PC-3 (cell line): Measurements from ENCODE around the gene MACROD2. TPM values are rescaled to one million over a fixed set of nuclear protein-coding genes. Genes with fewer than 3 reads are reported as not detected.

ENCODE experiments used
- ATAC-seq: fragments of 200-7000 bp; cut with Tn5 transposase; 2 replicates; pipeline ENCODE4 v1.9.1; 2020; ENCODE audit warnings: mild to moderate bottlenecking, moderate library complexity
- BruUV-seq: library from RNA; stranded (reverse); fragments of 400-500 nt; replicated peaks from 2 replicates; lab custom pipeline; 2021; lab: Mats Ljungman, UMichigan
- CTCF ChIA-PET: fragments of 300-600 bp; sonication (Branson Sonifier 250); formaldehyde crosslinking; loops from one replicate; lab custom pipeline; 2022; ENCODE audit warnings: antibody characterized with exemption; lab: Charles Lee
- POLR2A ChIA-PET: fragments of 300-600 bp; sonication (Branson Sonifier 250); formaldehyde crosslinking; loops from one replicate; lab custom pipeline; 2022; ENCODE audit warnings: antibody characterized with exemption; ENCODE audit not compliant: unreplicated experiment; lab: Charles Lee
- DNase-seq: peaks from one replicate; pipeline ENCODE4 v3.0.0-alpha.2; 2015
- H2AFZ ChIP-seq: fragments of 300-600 bp; sonication (generic); 2 replicates; pipeline ENCODE4 v1.6.0; 2016; ENCODE audit warnings: antibody characterized with exemption, low read length
- H3F3A ChIP-seq: fragments of 300-600 bp; sonication (generic); one replicate; pipeline ENCODE4 v1.6.0; 2017; ENCODE audit warnings: antibody characterized with exemption, low read length, control low read depth, mild to moderate bottlenecking; ENCODE audit not compliant: unreplicated experiment
- H3K27ac ChIP-seq: fragments of 300-600 bp; sonication (generic); 2 replicates; pipeline ENCODE4 v1.5.1; 2016; ENCODE audit warnings: mild to moderate bottlenecking, low read length
- H3K27me3 ChIP-seq: fragments of 300-600 bp; sonication (generic); 2 replicates; pipeline ENCODE4 v1.6.1; 2016; ENCODE audit warnings: low read length, mixed read lengths
- H3K36me3 ChIP-seq: fragments of 300-600 bp; sonication (generic); 2 replicates; pipeline ENCODE4 v1.6.1; 2016; ENCODE audit warnings: low read depth, mixed run types, low read length, mixed read lengths
- H3K4me1 ChIP-seq: fragments of 300-600 bp; sonication (generic); 2 replicates; pipeline ENCODE4 v1.5.1; 2016; ENCODE audit warnings: low read length; ENCODE audit not compliant: insufficient read depth
- H3K4me2 ChIP-seq: fragments of 300-600 bp; sonication (generic); 2 replicates; pipeline ENCODE4 v1.6.0; 2016; ENCODE audit warnings: low read length
- H3K4me3 ChIP-seq: fragments of 300-600 bp; sonication (generic); 2 replicates; pipeline ENCODE4 v1.5.1; 2016; ENCODE audit warnings: mild to moderate bottlenecking, low read length, mixed read lengths
- H3K79me2 ChIP-seq: fragments of 300-600 bp; sonication (generic); 2 replicates; pipeline ENCODE4 v1.6.1; 2017; ENCODE audit warnings: low read length, mixed read lengths
- H3K9ac ChIP-seq: fragments of 300-600 bp; sonication (generic); 2 replicates; pipeline ENCODE4 v1.6.0; 2016; ENCODE audit warnings: mild to moderate bottlenecking, low read length
- H3K9me2 ChIP-seq: fragments of 300-600 bp; sonication (generic); replicated peaks from 2 replicates; pipeline ENCODE4 v1.6.1; 2016; ENCODE audit warnings: mixed run types, low read length, mixed read lengths
- H3K9me3 ChIP-seq: fragments of 300-600 bp; sonication (generic); 2 replicates; pipeline ENCODE4 v1.6.1; 2016; ENCODE audit warnings: low read length, mixed read lengths
- H4K20me1 ChIP-seq: fragments of 300-600 bp; sonication (generic); 2 replicates; pipeline ENCODE4 v1.6.1; 2016; ENCODE audit warnings: low read length, mixed read lengths
- EZH2 ChIP-seq: fragments of 300-600 bp; sonication (generic); IDR thresholded peaks from one replicate; pipeline ENCODE4 v1.6.1; 2017; ENCODE audit warnings: antibody characterized with exemption, mild to moderate bottlenecking, low read length; ENCODE audit not compliant: unreplicated experiment
- EZH2phosphoT487 ChIP-seq: fragments of 300-600 bp; sonication (generic); IDR thresholded peaks from 2 replicates; pipeline ENCODE4 v1.6.1; 2018; ENCODE audit warnings: mild to moderate bottlenecking, antibody characterized with exemption, low read length, borderline replicate concordance
- intact Hi-C: fragments of 100-400 bp; cut with micrococcal nuclease; formaldehyde crosslinking; loops from 2 replicates; pipeline ENCODE4 v1.9.0; 2023
- total RNA-seq: library from RNA; depleted of rRNA; stranded (reverse); fragments of >200 nt; gene quantifications from 2 replicates; pipeline ENCODE4 v1.2.3, GENCODE V29; 2014
- TF ChIP-seq, protein P1 (sequence below): fragments of 300-600 bp; sonication (generic); conservative IDR thresholded peaks from 2 replicates; pipeline ENCODE4 v1.5.1; 2017; ENCODE audit warnings: antibody characterized with exemption, low read depth, mild to moderate bottlenecking, low read length

The MACROD2 gene
- total RNA-seq, 1 experiment from 2014 or later, result 3.1 TPM

DNA sequence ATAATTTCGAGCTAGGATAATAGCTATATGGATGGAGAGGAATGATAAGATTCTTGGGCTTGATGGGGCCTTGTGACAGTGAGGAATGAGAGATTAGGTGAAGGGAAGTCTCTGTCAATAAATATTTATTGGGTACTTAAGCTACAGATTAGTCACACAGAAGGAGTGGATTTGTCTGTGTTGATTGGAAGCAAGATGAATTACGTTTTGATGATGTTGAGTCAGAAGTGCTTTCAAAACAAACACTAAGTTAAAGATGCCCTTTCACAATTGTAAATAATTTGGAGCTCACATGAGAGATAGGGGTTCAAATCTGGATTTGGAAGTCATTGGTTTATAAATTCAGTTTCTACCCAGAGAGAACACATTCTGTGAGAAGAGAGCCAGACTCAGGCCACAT lies 1743.7 kb downstream of the MACROD2 start:
- Histone ChIP-seq H3K4me3 (no peak overlapping the region), H3K9ac (no peak overlapping the region), H3K9me3 (no peaks in the 10 kb centered on the region), H4K20me1 (no peaks in the 10 kb centered on the region), H3K27ac (no peak overlapping the region), H3K79me2 (no peaks in the 10 kb centered on the region), H3K4me2 (no peak overlapping the region), H3F3A (no peaks in the 10 kb centered on the region), H3K36me3 (no peaks in the 10 kb centered on the region), H2AFZ (no peak overlapping the region), H3K4me1 (peaks cover 25% of the 10 kb centered on the region), H3K27me3 (no peaks in the 10 kb centered on the region), H3K9me2 (no peaks in the 10 kb centered on the region)
- BruUV-seq, result no TSS peak
- ATAC-seq, result peak; percentile 30; the same call in 1 of the 2 replicates
- intact Hi-C loops, result loop anchor here (5.0 kb wide), 1 partner anchor 62 kb away; no protein-coding TSS in a partner anchor
- TF ChIP-seq EZH2, result no peak
- TF ChIP-seq, protein P1, sequence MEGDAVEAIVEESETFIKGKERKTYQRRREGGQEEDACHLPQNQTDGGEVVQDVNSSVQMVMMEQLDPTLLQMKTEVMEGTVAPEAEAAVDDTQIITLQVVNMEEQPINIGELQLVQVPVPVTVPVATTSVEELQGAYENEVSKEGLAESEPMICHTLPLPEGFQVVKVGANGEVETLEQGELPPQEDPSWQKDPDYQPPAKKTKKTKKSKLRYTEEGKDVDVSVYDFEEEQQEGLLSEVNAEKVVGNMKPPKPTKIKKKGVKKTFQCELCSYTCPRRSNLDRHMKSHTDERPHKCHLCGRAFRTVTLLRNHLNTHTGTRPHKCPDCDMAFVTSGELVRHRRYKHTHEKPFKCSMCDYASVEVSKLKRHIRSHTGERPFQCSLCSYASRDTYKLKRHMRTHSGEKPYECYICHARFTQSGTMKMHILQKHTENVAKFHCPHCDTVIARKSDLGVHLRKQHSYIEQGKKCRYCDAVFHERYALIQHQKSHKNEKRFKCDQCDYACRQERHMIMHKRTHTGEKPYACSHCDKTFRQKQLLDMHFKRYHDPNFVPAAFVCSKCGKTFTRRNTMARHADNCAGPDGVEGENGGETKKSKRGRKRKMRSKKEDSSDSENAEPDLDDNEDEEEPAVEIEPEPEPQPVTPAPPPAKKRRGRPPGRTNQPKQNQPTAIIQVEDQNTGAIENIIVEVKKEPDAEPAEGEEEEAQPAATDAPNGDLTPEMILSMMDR, result no peak
- TF ChIP-seq EZH2phosphoT487, result no peak
- POLR2A ChIA-PET, result no interaction called here
- CTCF ChIA-PET, result interaction anchor here (0.6 kb wide), 1 partner anchor 12 kb away, joined by 3 read pairs; no protein-coding TSS in a partner anchor
- peak; percentile 44 for DNase-seq

DNA sequence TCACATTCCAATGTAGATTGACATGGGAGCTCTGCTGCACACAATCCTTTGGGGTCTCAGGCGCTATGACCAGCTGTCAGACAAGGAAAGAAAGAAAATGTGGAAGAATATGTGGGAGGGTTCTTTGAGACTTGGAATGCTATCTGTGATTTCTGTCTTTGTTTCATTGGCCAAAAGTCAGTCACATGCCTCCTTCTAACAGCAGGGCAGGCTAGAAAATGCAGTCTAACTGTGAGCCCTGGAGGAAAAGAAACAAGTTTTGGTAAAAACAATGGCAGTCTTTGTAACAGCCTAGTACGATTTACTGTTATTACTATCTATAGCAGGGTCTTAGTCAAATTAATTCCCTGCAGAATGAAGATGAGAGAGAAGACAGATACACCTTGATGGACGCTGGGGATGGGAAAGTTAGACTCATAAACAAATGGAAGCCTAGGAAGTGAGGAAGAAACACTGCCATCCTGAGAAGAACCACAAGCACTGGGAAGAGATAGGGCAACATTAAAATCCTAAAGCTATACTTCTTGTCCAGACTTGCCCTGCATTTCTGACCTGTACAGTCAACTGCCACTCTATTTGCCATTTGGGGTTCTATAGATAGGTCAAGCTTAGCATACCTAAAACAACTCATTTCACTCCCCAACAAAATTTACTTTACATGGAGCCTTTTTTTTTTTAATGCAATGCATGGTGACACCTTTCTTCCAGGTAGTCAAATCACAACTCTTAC lies 1744.9 kb downstream of the MACROD2 start:
- Histone ChIP-seq H3K27ac (no peak overlapping the region), H3K4me1 (peaks cover 25% of the 10 kb centered on the region), H3K27me3 (no peaks in the 10 kb centered on the region), H3K4me3 (no peak overlapping the region), H3K36me3 (no peaks in the 10 kb centered on the region), H3K9ac (no peak overlapping the region), H2AFZ (no peak overlapping the region), H3K79me2 (no peaks in the 10 kb centered on the region), H3F3A (no peaks in the 10 kb centered on the region), H3K4me2 (no peak overlapping the region), H4K20me1 (no peaks in the 10 kb centered on the region), H3K9me2 (no peaks in the 10 kb centered on the region), H3K9me3 (no peaks in the 10 kb centered on the region)
- TF ChIP-seq EZH2, result no peak
- TF ChIP-seq, protein P1, result no peak
- TF ChIP-seq EZH2phosphoT487, result no peak
- DNase-seq (no peak), ATAC-seq (no peak)
- intact Hi-C loops, result no loop called here
- no TSS peak for BruUV-seq
- POLR2A ChIA-PET, result no interaction called here
- CTCF ChIA-PET, result no interaction called here

DNA sequence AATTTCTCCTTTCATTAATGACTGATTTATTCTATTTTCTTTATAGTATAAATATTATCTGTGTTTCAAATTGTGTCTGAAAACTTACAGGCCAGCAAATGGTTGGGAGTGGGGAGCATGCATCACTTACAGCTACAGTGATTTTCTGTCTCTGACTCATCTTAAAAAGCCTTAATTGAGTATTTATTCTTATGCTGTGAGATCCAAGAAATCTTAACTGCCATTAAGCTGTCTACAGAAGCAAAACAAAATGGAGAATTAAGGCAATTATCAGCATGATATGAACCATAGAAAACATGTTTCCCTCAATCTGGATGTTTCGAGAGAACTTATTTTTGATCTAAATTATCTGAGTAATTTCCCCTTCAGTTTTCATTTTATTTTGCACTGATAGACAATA lies 1746.8 kb downstream of the MACROD2 start:
- H3K4me1 ChIP-seq, result peaks cover 25% of the 10 kb centered on the region
- H3K9me2 ChIP-seq, result no peaks in the 10 kb centered on the region
- H3K27ac ChIP-seq, result peak overlapping the region; percentile 19
- TF ChIP-seq, protein P1, result no peak
- TF ChIP-seq EZH2, result no peak
- TF ChIP-seq EZH2phosphoT487, result no peak
- H3F3A ChIP-seq, result no peaks in the 10 kb centered on the region
- H3K36me3 ChIP-seq, result no peaks in the 10 kb centered on the region
- POLR2A ChIA-PET, result interaction anchor here (0.7 kb wide), 1 partner anchor 361 kb away, joined by 3 read pairs; no protein-coding TSS in a partner anchor
- no peak overlapping the region for H2AFZ ChIP-seq
- intact Hi-C loops, result no loop called here
- peak; percentile 54 for ATAC-seq
- no peak overlapping the region for H3K9ac ChIP-seq
- no TSS peak for BruUV-seq
- DNase-seq, result no peak
- H4K20me1 ChIP-seq, result no peaks in the 10 kb centered on the region
- H3K27me3 ChIP-seq, result no peaks in the 10 kb centered on the region
- H3K4me2 ChIP-seq, result peak overlapping the region; percentile 17
- CTCF ChIA-PET, result no interaction called here
- H3K9me3 ChIP-seq, result no peaks in the 10 kb centered on the region
- H3K4me3 ChIP-seq, result no peak overlapping the region
- no peaks in the 10 kb centered on the region for H3K79me2 ChIP-seq
